HepG2 (cell line): ENCODE results near the gene STAT1. TPM values are rescaled to one million over a fixed set of nuclear protein-coding genes. Genes with fewer than 3 reads are reported as not detected.

Experiments
- ATAC-seq: fragments of 200-7000 bp; cut with Tn5 transposase; 3 replicates; pipeline ENCODE4 v1.9.1; 2020; ENCODE audit warnings: mild to moderate bottlenecking, moderate library complexity
- BruUV-seq: library from RNA; stranded (reverse); fragments of 400-500 nt; replicated peaks from 2 replicates; lab custom pipeline; 2021; lab: Mats Ljungman, UMichigan
- CTCF ChIA-PET: fragments of 300-600 bp; formaldehyde crosslinking; extraction: SDS; loops from one replicate; lab custom pipeline; 2021; ENCODE audit warnings: low total read pairs, inconsistent platforms, low intra/inter-chr PET ratio; lab: Yijun Ruan, JAX
- POLR2A ChIA-PET: fragments of 350-600 bp; sonication (Branson Sonifier 250); formaldehyde crosslinking; loops from one replicate; lab custom pipeline; 2020; ENCODE audit warnings: antibody characterized with exemption, inconsistent platforms; lab: Yijun Ruan, JAX
- DNase-seq: peaks from one replicate; pipeline ENCODE4 v3.0.0-alpha.2; 2015; ENCODE audit warnings: low spot score
- FAIRE-seq: peaks from 3 replicates; lab custom pipeline; 2011; peaks lifted over from hg19 to GRCh38; lab: Jason Lieb, UNC
- H2AFZ ChIP-seq: one replicate; pipeline ENCODE4 v1.6.1; 2011; ENCODE audit warnings: low read length, inconsistent platforms
- H3K27ac ChIP-seq: fragments of 300-600 bp; 3 replicates; pipeline ENCODE4 v1.8.0; 2011; ENCODE audit warnings: mixed run types, mild to moderate bottlenecking, mixed read lengths, low read length, inconsistent platforms; ENCODE audit not compliant: insufficient read depth; ENCODE audit errors: extremely low read length
- H3K27me3 ChIP-seq, 2 experiments: fragments of 200-600 bp in 1 of 2; 2 replicates in 1 of 2; 3 replicates in 1 of 2; pipeline versions ENCODE4 v1.6.0 to v1.8.0; 2011; ENCODE audit warnings: low read length in 2 of 2, mild to moderate bottlenecking in 2 of 2, moderate library complexity in 2 of 2, inconsistent platforms in 1 of 2; ENCODE audit not compliant: insufficient read depth in 2 of 2, control insufficient read depth in 1 of 2
- H3K36me3 ChIP-seq, 2 experiments: fragments of 200-600 bp in 1 of 2; replicated peaks in 1 of 2; 2 replicates in 1 of 2; 3 replicates in 1 of 2; pipeline versions ENCODE4 v1.5.1 to v1.8.0; 2011; ENCODE audit warnings: low read length in 2 of 2, inconsistent platforms in 1 of 2; ENCODE audit not compliant: insufficient read depth in 2 of 2, control insufficient read depth in 1 of 2
- H3K4me1 ChIP-seq: 2 replicates; pipeline ENCODE4 v1.5.1; 2012; ENCODE audit warnings: low read length, inconsistent platforms; ENCODE audit not compliant: insufficient read depth
- H3K4me2 ChIP-seq: 2 replicates; pipeline ENCODE4 v1.6.0; 2011; ENCODE audit warnings: low read depth, low read length, inconsistent platforms
- H3K4me3 ChIP-seq, 3 experiments: fragments of 200-600 bp in 1 of 3; sonication (generic), shearing (Covaris generic) in 1 of 3; replicated peaks in 1 of 3; 2 replicates each; pipeline ENCODE4 v1.5.1; 2011 to 2016; ENCODE audit warnings: low read length in 3 of 3, inconsistent platforms in 2 of 3, low read depth in 2 of 3, mild to moderate bottlenecking in 2 of 3, control low read depth in 1 of 3, mixed read lengths in 1 of 3; ENCODE audit not compliant: insufficient read depth in 1 of 3
- H3K79me2 ChIP-seq: one replicate; pipeline ENCODE4 v1.6.1; 2011; ENCODE audit warnings: low read length, inconsistent platforms; ENCODE audit not compliant: insufficient read depth
- H3K9ac ChIP-seq: 2 replicates; pipeline ENCODE4 v1.6.0; 2011; ENCODE audit warnings: mild to moderate bottlenecking, low read depth, low read length, inconsistent platforms; ENCODE audit not compliant: insufficient read depth
- H3K9me3 ChIP-seq: 2 replicates; pipeline ENCODE4 v1.5.1; 2012; ENCODE audit warnings: mild to moderate bottlenecking, low read length
- H4K20me1 ChIP-seq: 2 replicates; pipeline ENCODE4 v1.6.0; 2011; ENCODE audit warnings: inconsistent platforms, mild to moderate bottlenecking, low read length, moderate library complexity; ENCODE audit not compliant: insufficient read depth
- MED1 ChIP-seq: sonication (generic); formaldehyde crosslinking; IDR thresholded peaks from 2 replicates; pipeline ENCODE4 v1.4.0; 2020; ENCODE audit warnings: missing genetic modification reagents
- PCBP2 ChIP-seq: fragments of 200-400 bp; formaldehyde crosslinking; optimal IDR thresholded peaks from 2 replicates; pipeline ENCODE3; 2018; ENCODE audit warnings: low read length, low read depth; ENCODE audit not compliant: poor library complexity, severe bottlenecking
- WGBS: methylation state at CpG from one replicate; pipeline ENCODE4 v1.1.6; 2017; ENCODE audit warnings: low lambda C conversion rate; 5-methylcytosine and 5-hydroxymethylcytosine counted together
- in situ Hi-C: cut with HindIII; loops from 2 replicates; pipeline ENCODE4 v1.10.0; 2017; ENCODE audit warnings: low pct_unique_long_range_greater_than_20kb; ENCODE audit not compliant: extremely low pct_ligation_motif_present
- intact Hi-C: fragments of 100-400 bp; cut with micrococcal nuclease; formaldehyde crosslinking; loops from one replicate; pipeline ENCODE4 v1.10.0; 2022; ENCODE audit not compliant: unreplicated experiment
- polyA plus RNA-seq, 8 experiments: library from polyadenylated mRNA; depleted of rRNA in 3 of 8; stranded (reverse) in 7 of 8; unstranded in 1 of 8; fragments of >200 nt; fragmentation: Illumina TruSeq in 4 of 8; extraction: Trizol in 4 of 8; gene quantifications; 2 replicates each; pipeline versions ENCODE4 v1.2.1 to v1.2.3, GENCODE V29; 2011 to 2016; ENCODE audit warnings: low read depth in 4 of 8, missing spikeins in 1 of 8, mixed read lengths in 1 of 8; ENCODE audit not compliant: insufficient read depth in 1 of 8
- total RNA-seq, 5 experiments: library from RNA; depleted of rRNA; stranded (reverse); fragments of >200 nt; fragmentation: Illumina TruSeq; extraction: Trizol; gene quantifications; 2 replicates each; pipeline ENCODE4 v1.2.3, GENCODE V29; 2016; ENCODE audit warnings: low read depth in 1 of 5
- TF ChIP-seq, protein P1 (sequence below): sonication (generic); formaldehyde crosslinking; IDR thresholded peaks from 2 replicates; pipeline ENCODE4 v1.4.0; 2020; ENCODE audit warnings: mild to moderate bottlenecking, missing genetic modification reagents
- TF ChIP-seq, protein P2 (sequence below): sonication (generic); formaldehyde crosslinking; IDR thresholded peaks from 2 replicates; pipeline ENCODE4 v1.8.1; 2022; ENCODE audit warnings: mild to moderate bottlenecking, missing genetic modification reagents

STAT1 gene
- total and polyA plus RNA-seq, 2 of the 13 experiments (the other 11 are each of a cell fraction or from before 2014, with no cell fraction given): 21.8 to 59.6 TPM

DNA sequence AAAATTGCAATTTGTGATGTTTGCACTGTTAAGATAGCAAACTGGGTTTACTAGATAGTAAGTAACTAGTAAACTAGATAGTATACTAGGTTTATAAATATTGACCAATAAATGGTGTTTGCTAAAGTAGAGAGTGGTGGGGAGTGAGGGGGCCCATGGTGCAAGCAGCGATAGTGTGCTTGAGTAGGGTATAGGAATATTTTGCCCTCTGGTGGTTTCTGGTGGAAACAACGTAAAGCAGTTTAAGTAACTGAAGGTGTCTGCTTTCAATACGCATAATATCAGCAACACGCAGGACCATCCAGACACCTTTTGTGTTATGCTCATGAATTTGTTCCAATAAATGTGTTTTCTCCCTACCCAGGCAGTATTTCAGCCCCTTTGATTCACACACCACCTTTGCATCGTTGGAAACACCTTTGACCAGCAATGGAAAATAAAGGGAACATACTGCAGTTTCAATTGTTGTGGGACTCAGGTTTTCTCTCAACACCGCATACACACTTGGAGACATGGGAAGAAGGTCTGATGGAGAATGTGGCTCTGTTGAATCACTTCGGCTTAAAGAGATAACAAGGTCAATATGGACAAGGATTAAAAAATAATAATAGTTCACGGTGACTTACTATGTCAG lies 16.7 kb upstream of the STAT1 start (continued):
- TF ChIP-seq PCBP2: no peak

DNA sequence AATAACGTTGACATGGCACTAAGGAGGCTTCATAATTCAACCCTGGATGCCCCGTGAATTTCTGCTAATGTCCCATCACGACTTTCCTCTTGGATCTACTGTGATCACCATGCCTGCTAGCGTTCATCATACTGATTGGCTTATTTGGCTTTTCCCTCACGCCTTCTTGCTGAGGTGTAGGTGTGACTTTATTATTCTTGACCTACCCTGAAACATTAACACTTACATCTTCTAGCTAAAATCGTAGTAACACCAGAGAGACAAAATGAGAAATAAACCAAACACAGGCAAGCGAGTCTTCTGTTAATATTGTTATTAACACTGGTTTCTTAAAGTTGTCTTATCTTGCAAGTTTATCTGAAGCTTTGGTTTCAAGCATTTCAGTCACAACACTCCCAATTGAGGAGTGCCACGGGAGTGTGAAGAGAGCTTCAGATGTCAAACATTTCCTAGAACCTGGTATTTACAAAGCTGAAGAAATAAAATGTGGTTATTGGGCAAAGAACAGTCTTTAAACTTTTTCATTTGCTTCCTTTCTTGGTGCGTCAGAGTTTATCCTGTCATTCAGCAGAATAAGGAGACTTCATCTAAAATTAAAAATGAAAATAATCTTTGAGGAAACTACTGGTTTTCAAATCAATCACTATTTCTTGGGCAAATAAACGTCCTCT lies 15.4 kb upstream of the STAT1 start:
- ATAC-seq: no peak
- Histone ChIP-seq H3K36me3 (no peaks in the 10 kb centered on the region), H3K27me3 (no peaks in the 10 kb centered on the region), H3K4me1 (peaks cover 32% of the 10 kb centered on the region), H3K4me3 (no peak overlapping the region), H3K79me2 (no peaks in the 10 kb centered on the region), H3K9me3 (no peaks in the 10 kb centered on the region), H4K20me1 (no peaks in the 10 kb centered on the region), H3K9ac (no peak overlapping the region), H3K27ac (no peak overlapping the region), H2AFZ (no peak overlapping the region), H3K4me2 (no peak overlapping the region)
- ChIA-PET CTCF (interaction anchor here (1.3 to 2.5 kb wide), 2 partner anchors 33 to 248 kb away, joined by 4 to 21 read pairs; no protein-coding TSS in a partner anchor), POLR2A (interaction anchor here (1.2 kb wide), 1 partner anchor 9 kb away, joined by 4 read pairs; no protein-coding TSS in a partner anchor)
- TF ChIP-seq, protein P1, sequence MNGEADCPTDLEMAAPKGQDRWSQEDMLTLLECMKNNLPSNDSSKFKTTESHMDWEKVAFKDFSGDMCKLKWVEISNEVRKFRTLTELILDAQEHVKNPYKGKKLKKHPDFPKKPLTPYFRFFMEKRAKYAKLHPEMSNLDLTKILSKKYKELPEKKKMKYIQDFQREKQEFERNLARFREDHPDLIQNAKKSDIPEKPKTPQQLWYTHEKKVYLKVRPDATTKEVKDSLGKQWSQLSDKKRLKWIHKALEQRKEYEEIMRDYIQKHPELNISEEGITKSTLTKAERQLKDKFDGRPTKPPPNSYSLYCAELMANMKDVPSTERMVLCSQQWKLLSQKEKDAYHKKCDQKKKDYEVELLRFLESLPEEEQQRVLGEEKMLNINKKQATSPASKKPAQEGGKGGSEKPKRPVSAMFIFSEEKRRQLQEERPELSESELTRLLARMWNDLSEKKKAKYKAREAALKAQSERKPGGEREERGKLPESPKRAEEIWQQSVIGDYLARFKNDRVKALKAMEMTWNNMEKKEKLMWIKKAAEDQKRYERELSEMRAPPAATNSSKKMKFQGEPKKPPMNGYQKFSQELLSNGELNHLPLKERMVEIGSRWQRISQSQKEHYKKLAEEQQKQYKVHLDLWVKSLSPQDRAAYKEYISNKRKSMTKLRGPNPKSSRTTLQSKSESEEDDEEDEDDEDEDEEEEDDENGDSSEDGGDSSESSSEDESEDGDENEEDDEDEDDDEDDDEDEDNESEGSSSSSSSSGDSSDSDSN (CRISPR knock-in tag): no peak
- TF ChIP-seq, protein P2, sequence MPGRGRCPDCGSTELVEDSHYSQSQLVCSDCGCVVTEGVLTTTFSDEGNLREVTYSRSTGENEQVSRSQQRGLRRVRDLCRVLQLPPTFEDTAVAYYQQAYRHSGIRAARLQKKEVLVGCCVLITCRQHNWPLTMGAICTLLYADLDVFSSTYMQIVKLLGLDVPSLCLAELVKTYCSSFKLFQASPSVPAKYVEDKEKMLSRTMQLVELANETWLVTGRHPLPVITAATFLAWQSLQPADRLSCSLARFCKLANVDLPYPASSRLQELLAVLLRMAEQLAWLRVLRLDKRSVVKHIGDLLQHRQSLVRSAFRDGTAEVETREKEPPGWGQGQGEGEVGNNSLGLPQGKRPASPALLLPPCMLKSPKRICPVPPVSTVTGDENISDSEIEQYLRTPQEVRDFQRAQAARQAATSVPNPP (CRISPR knock-in tag): no peak
- TF ChIP-seq MED1 (CRISPR knock-in tag): no peak
- BruUV-seq: no TSS peak
- DNase-seq: no peak
- intact Hi-C loops (no loop called here), in situ Hi-C loops (no loop called here)
- no peak for FAIRE-seq
- 29% methylated on average over 10 of the region's 10 CpGs for WGBS
